NK-92 (cell line): Measurements from ENCODE around the gene LDHAL6B.
"Not testable (repeated sequence)": the region's sequence is repeated elsewhere in the genome, so short reads cannot be mapped to it uniquely, and the experiment has no call there.

Experiments
- DNase-seq: peaks from one replicate; lab custom pipeline; 2025; ENCODE audit not compliant: unreplicated experiment; lab: John Stamatoyannopoulos, UW

Gene LDHAL6B

DNA sequence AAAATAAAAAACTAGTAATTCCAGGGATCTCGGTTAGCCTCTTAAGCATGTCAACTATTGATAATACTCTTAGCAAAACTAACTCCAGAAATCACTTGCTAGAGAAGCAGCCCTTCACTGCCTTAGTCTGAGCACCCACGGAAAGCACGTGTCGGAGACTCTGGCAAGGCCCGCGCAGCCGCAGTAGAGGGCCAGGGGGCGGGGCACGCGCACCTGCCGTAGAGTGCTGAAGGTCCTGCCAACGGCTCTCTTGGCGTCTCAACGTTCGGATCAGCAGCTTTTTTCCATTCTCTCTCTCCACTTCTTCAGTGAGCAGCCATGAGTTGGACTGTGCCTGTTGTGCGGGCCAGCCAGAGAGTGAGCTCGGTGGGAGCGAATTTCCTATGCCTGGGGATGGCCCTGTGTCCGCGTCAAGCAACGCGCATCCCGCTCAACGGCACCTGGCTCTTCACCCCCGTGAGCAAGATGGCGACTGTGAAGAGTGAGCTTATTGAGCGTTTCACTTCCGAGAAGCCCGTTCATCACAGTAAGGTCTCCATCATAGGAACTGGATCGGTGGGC, at the start of gene LDHAL6B:
Gene LDHAL6B (plus strand): TSS at position 221 of the 561 bp plus-strand sequence. CDS start 98 bp downstream, at position 319.
- no peak for DNase-seq

DNA sequence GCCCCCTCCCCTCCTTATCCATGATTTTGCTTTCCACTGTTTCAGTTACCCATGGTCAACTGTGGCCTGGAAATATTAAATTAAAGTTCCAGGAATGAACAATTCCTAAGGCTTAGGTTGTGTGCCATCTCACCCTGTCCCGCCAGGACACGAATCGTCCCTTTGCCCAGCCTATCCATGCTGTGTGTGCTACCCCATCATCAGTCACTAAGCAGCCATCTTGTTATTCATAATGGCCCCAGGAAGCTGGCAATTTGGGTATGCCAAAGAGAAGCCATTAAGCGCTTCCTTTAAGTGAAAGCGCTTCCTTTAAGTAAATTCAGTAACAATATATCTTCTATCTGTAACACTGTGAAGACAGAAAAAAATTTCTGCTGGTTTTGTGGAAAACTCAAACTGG, 49.2 kb upstream of the LDHAL6B start:
- DNase-seq = no peak

DNA sequence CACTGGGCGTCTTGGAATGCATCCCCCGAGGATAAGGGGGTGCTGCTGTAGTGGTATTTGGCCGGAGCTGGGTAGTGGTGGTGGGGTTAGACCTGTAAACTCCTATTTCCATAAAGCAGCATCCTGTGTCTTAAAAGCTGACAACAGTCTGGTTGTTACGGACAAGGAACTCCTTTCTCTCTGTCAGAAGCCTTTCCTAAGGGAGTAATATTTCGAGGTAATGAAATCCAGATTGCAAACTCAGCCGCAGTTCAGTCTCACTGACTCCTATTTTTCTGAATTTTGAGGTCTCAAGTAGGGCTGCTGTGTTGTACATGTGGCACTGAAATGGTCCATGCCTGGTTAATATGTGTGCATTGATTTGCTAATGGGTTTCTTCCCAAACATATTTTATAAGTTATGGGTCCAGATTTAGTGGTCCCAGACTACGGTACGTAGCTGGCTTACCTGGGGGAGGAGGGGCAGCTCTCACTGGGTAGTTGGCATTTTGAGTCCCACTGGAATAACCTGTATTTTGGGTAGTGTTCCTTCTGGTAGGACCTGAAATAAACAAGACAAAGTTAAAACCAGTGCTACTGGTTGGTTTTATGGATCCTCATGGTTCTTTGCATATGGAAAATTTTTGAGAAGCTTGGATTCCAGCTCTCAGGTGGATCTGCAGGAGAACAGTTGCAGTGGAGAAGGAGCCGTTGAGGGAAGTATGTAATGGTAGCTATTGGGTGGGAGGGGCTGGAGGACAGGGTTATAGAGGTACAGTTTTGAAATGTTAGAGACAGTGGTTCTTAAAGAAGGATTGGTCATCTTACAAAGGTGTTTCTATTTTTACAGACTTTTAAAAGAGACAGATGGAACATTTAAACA, 48.6 kb upstream of the LDHAL6B start:
- no peak for DNase-seq

DNA sequence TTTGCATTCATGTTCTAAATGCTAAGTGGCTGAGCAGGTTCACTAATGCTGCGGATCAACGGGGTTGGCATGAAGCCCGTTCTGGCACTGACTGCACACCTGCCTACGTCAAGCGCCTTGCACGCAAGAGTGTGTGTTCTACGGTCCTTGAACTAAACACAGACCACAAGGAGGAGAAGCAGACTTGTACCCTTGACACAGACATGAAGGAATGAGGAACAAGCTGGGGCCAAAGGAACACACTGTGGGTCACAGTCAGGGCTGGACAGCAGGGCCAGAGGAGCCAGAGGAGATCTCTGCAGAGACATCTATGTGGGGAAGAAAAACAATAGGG, 48.0 kb upstream of the LDHAL6B start:
- DNase-seq = no peak

DNA sequence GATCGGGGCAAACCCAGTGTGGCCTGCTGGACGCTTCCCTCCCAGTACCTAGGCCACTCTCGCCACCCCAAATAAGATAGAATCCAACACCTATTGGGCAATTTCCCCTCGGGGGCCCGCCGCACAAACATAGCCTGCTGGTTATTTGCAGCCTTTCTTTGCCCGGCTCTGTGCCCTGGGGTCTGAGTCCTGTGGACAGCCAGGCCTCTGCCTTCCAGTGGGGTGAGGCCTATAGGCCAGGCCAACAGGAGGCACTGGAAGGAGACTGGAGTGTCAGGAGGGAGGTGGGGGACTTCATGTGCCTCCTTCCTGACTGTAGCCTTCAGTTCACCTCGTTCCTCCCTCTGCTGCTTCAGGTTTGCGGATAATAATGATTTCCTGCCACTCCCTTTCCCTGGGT, 47.4 kb upstream of the LDHAL6B start:
- no peak for DNase-seq

DNA sequence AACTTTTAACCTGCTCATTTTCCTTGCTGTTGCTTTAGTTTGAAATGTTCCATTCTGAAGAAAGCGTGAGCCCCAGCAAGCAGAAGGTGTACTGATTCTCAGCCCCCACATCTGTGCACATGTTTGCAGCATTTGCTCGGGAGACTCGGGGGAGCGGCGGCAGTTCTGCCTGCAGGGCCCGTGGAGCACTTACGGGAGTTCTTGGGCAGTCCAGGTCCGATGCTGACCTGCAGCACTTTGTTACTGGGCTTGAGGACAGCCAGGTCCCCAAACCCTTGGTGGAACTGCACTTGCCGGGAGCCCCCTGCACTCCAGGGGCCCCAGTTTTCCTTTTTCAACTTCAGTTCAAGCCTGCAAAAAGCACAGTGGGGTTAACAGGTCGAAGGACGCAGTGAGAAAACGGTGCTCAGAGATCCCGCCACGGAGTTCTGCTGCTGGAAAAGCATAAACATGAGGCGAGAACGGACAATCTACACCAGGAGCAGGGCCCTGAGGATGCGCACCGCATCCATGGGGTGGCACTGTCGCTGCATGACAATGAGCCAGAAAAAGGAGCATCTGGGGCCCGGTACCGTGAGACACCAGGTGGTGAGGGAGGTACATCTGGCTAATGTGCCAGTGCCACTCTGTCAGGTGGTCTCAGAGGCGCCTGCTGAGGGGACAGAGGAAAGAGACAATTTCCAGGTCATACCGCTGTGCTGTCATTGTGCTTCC, 45.6 kb upstream of the LDHAL6B start:
- DNase-seq = no peak

DNA sequence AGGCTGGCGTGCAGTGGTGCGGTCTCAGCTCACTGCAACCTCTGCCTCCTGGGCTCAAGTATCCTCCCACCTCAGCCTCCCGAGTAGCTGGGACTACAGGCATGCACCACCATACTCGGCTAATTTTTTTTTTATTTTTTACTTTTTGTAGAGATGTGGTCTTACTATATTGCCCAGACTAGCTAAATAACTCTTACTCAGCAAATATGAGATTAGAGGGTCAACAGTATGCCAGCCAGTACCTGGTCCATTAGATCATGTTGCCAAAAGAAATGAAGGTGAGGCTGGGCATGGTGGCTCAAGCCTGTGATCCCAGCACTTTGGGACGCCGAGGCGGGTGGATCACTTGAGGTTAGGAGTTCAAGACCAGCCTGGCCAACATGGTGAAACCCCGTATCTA, 44.6 kb upstream of the LDHAL6B start:
- not testable (repeated sequence) for DNase-seq

DNA sequence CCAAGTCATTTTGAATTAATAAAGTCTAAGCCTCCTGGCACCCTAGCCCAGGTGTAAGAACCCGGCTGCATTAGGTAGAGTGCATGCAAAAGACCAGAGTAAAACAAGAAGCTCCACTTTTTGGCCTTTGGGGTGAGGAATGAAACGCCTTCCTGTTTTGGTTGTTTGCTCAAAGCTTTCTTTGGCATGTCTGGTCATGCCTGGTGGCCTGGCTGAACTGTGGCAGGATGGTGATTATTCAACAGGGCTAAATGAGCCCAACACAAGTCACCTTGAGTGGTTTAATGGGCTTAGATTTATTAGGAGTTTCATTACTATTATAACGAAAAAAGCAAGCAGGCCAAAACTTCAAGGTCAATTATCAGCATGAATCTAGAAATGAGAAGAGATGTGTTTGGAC, 40.9 kb upstream of the LDHAL6B start:
- no peak for DNase-seq

DNA sequence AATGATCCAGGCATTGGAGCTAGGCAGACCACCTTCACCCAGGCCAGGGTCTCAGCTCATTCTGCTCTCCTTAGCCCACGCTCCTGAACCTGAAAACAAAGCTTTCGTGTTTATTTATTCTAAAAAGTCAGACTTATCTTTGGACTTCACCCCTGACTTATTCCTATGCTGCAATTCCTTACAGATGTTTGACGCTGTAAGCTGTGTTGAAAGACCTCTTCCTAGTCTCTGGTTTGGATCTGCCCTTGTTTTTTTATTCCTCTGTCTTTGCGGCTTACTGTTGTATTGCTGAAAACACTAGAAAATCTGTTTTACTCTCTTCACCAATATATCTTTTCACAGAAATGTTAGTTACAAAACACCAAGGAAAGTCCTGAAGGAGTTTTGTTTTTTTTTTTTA, 40.5 kb upstream of the LDHAL6B start:
- no peak for DNase-seq

DNA sequence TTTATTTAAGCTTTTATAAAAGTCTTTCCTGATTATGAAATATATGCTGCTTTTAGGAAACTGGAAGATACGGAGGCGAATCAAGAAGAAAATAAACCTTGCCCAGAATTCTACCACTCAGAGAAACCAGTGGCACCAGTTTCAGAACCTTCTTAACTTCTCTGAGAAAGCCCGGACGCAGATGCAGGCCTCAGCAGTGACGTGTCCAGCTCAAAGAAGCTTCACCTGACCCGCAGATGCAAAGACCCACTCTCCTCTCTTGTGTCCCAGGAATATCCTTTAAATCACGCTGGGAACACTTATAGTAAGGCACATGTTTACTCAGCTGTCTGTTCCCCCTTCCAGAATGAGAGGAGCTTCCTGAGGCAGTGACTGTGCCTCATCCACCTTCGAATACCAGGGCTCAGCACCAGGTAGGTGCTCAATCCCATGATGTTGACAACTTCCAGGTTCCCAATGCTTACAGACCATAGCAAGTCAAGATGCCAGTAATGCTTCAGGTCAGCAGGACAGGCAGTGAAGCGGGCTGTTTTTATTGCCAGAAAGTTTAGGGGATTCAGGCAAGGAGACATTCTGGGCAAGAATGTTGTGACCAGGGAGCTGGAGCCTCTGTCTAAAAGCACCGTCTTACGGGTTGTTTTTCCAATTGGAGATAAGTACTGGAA, 39.9 kb upstream of the LDHAL6B start:
- no peak for DNase-seq

DNA sequence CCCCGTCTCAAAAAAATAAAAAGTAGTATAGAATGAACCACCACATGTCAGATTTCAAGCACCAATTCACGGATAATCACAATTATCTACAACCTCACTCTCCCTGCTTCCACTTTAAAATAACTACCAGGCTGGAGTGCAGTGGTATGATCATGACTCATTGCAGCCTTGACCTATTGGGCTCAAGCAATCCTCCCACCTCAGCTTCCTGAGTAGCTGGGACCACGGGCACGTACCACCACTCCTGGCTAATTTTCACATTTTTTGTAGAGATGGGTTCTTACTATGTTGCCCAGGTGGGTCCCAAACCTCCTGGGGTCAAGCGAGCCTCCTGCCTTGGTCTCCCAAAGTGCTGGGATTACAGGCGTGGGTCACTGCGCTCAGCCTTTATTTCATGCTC, 38.1 kb upstream of the LDHAL6B start:
- DNase-seq = no peak

DNA sequence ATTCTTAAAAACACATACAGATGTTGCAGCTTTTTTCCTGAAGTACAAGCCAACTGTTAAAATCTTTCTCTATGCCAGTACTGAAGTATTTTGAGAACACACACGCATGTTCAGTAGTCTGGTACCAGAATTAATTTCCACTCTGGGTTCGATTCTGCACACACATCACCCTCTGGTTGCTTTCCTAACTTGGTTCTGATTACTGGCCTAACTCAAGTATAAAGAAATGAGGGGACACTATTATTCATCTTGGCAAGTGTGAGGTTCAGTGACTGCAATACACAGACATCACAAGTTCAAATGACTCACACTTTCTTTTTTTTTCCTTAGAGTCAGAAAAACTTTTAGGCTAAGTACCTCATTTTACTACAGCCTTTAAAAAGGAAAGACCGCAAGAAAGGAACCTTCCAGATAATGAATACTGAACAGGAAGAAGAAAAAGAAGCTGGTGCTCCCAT, 37.4 kb upstream of the LDHAL6B start:
- no peak for DNase-seq

DNA sequence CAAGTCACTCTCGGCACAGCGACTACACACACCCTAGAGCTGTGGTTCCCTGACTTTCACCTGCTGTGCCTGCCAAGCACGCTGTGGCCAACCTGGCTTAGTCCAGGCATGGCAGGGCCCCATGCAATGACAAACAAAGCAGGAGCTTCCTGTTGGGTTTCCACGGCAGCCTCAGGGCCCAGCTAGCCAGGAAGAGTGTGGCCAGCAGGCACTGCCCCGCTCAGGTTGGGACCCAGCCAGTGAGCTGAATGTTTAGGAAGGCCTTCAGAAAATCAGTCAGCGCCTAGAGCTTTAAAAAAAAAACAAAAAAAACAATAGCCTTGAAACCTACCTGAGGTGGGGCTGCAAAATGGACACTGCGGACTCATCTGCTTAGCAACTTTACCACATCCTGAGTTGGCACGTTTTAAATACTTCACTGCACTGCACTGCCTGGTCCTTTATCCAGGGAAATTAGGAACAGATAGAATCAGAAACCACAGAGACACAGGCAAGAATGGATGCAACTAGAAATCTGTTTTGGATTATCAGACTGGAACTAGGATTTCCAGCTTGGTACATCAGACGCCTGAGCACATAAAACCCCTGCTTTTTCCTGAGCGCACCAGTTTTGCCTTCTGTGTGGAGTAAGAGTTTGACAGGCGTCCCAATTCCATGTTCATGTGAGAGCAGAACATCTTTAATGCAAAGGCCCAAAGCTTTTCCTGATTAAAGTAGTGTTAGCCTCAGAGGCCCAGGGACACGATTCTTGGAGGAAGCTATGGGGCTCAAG, 36.2 kb upstream of the LDHAL6B start:
- no peak for DNase-seq

DNA sequence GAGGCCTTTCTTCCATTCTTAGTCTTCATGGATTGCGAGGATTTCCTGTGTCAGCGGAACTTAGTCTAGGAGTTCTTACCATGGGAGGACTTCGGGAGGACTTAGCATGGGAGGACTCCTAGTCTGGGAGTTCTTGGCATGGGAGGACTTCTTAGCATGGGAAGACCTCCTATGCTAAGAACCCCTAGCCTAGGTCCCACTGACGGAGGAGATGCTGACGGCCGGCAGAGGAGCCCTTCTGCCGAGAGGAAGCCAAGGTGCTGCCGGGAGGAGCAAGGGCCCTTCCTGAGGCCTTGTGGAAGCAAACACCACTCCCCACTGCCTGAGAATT, 35.6 kb upstream of the LDHAL6B start:
- no peak for DNase-seq

DNA sequence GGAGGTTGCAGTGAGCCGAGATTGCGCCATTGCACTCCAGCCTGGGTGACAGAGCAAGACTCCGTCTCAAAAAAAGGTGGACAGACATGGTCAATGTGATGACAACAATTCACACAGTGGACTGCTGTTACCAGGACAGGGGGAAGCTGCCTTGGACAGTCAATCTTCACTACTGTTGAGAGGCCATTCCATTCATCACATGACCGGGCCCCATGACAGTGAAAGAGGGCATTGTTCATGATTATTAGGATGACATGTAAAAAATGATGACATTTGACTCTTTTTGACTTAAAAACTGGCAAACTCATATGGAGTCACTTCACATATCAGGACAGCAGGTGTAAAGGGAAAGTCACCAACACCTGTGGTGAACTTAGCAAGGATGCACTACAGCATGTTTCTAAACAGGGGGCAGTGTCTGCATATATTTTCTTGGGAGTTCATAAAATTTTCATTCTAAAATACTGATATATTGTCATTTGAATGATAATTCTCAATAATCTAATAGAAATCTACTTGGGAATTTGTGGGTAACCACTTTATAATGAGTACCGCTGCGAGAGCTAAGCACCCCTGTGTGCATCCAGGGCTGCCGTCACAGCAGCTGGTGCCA, 34.2 kb upstream of the LDHAL6B start:
- DNase-seq = no peak

DNA sequence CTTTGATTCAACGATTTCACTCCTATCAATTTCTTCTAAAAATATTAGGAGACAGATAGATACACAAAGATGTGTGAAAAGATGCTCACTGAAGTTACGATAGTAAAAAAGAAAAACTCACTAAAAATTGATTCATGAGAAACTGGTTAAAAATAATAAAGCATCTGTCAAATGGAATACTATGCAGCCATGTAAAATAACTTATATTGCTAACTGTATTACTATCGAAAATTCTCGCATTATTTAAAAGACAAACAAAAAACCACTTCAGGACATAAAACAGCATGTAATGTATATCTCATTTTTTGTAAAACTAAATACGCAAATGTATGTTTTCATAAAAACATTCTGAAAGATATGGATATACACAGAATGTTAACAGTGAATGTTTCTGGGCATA, 33.4 kb upstream of the LDHAL6B start:
- no peak for DNase-seq

DNA sequence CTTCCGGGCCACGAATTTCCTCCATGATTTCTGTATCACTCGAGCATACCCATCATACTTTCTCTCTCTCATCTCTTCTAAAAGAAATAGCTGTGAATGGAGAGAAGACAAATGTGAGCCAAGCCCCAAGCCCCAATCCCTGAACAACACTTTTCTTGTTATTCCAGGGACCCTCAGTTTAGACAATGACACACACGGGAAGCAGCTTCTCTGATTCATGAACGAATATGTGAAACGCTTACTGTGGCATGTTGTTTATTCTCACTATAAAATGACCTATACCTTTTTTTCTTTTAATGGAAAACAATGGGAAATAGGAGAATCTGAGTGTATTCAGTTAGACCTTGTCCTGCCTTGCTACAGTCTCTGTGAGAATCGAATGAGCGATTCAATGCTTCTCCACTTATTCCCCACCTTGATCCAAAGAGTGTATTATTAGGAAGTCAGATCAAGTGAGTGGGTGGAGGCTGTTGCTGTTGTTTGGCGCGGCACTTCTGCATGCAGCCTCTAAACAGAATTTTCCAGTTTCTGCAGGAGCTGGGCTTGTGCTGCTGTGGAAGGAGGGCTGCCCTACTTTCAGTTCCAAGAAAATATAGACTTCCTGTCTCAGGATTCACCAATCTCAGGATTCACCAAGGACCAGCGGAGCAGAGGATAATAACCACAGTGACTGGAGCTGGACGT, 32.4 kb upstream of the LDHAL6B start:
- no peak for DNase-seq

DNA sequence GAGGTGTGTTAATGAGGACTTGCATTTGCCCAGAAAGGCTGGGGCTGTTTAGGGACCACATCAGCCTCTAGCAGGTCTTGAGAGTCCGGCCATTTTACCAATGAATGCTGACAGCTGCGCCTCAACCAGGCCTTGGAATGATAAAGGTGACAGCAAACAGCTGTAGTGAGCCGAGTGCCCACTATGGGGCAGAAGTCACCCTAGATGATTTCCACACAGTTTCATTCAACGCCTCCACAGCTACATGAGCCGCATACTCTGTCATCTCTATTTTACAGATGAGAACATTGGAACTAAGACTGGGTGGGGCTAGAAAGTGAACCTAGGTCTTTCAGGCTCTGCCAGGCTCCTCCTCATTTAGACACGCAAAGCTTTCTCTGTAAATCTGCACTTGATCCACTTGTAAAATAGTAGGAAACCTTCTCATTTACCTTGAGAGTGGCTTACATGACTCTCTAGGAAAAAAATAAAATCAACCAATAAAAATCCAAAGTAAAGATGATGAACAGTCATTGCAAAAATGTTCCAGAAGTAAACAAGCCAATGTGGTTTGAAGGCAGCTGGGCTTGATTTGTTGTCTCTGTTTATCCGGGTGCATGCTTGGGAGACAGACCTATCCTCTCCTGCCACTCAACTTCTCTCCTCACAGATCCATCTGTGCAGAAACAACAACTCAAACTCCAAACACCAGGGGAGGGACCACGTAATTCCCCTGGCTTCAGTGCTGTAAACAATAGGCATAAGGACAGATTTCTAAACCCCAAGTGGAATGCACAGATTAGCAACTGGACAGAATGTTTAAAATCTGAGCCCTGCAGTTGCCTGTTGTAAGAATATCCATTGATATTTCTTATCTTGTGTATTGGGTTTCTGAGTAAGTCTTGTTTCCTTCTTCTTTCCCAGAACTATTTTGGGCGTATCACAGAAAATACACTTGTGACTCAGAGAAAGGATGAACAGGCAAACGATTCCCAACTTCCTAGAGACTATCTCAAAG, 31.5 kb upstream of the LDHAL6B start:
- no peak for DNase-seq
